ENCODE results near the gene SDC3. TPM values are rescaled to one million over a fixed set of nuclear protein-coding genes. Genes with fewer than 3 reads are reported as not detected.

Gene SDC3
- total RNA-seq, 1 donor from 2014 or later = 0.25 TPM

- intact Hi-C loops (cut with micrococcal nuclease) = no loop called here
Measured at GRCh38 chr1:30890502-30891226, 17.9 kb downstream of the SDC3 start.

- intact Hi-C loops (cut with micrococcal nuclease) = no loop called here
Measured at GRCh38 chr1:30889511-30889910, 19.0 kb downstream of the SDC3 start.

- intact Hi-C loops (cut with micrococcal nuclease) = no loop called here
Measured at GRCh38 chr1:30888975-30889374, 19.6 kb downstream of the SDC3 start.

GRCh38 chr1:30888391-30888790, 20.2 kb downstream of the SDC3 start:
- intact Hi-C loops (cut with micrococcal nuclease) = no loop called here

GRCh38 chr1:30887485-30888315, 20.9 kb downstream of the SDC3 start:
- intact Hi-C loops (cut with micrococcal nuclease) = no loop called here

DNA sequence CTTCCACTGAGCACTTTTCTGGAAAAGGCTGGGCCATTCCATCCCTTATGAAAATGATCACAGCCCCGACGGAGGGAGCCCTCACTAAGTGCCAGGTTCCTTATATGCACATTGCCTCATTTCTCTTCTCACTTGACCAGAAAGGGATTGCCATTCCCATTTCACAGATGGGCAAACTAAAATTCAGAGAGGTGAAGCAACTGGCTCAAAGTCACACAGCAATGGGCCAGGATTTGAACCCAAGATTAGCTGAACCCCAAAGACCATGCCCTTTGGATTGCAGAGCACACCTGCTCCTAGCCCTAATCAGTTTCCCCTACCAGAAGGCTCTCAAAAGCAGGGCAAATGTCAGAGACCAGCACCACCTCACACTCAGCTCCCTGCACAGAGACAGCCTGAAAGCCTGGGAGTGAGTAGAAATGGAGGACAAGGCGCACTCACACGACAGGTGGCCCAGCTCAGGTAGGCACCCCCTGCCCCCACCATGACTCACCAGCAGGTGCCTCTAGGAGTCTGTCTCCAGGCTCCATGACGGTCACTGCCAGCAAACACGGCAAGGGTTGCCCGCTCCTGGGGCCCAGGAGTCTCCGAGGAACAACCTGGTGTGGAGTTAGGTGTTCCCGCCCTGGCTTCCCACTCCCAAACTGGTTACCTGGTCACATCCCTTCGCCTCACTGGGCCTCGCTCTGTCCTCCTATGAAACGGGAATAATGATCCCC, 21.7 kb downstream of the SDC3 start:
- intact Hi-C loops (cut with micrococcal nuclease) = no loop called here

- intact Hi-C loops (cut with micrococcal nuclease) = no loop called here
Measured at GRCh38 chr1:30885570-30886522, 22.7 kb downstream of the SDC3 start.

DNA sequence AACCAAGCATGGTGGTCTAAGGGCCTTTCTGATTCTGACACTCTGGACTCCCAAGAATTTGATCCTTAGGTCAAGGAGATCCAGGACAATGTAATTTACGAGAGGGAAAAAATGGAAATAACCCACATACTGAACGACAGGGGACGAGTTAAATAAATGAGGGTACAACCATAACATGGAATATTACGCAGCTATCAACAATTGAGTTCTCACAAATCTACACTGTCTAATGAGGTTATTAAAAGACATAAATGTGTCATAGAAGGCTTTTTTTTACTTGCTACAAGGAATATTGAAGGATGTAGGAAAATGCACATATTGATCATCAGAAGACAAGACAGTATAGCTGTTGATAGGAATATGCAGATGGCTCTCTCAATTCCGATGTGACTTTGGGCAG, 23.8 kb downstream of the SDC3 start:
- intact Hi-C loops (cut with micrococcal nuclease) = no loop called here

- intact Hi-C loops (cut with micrococcal nuclease) = no loop called here
Measured at GRCh38 chr1:30883389-30884172, 25.0 kb downstream of the SDC3 start.

DNA sequence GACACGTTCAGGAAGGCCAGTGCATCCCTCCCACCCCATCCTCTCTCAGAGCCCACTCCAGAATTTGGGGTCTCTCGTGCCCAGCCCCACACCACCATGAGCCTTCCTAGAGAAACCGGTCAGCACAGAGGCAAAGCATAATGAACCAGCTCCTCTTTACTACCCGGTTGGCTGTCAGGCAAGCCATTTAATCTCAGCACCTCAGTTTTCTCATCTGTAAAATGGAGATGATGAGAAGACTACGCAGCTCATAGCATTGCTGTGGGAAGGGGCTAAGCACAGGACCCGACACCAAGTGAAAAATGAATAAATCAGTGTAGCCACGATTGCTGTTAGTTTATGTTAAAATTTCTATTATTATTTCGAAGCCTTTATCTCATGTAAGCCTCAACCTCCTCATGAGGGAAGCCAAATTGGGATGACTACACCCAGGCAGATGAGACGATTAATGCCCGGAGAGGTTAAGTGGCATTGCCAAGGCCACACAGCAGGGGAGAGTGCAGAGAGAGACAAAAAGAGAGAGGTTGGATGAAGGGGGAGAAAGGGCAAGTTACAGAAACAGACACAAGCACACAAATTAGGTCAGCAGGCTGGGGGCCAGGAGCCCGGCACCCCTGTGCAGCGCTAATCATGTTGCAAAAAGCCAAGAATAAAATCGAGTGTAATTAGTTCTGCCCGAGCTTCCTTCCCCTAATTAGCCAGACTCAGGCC, 25.7 kb downstream of the SDC3 start:
- intact Hi-C loops (cut with micrococcal nuclease) = no loop called here

DNA sequence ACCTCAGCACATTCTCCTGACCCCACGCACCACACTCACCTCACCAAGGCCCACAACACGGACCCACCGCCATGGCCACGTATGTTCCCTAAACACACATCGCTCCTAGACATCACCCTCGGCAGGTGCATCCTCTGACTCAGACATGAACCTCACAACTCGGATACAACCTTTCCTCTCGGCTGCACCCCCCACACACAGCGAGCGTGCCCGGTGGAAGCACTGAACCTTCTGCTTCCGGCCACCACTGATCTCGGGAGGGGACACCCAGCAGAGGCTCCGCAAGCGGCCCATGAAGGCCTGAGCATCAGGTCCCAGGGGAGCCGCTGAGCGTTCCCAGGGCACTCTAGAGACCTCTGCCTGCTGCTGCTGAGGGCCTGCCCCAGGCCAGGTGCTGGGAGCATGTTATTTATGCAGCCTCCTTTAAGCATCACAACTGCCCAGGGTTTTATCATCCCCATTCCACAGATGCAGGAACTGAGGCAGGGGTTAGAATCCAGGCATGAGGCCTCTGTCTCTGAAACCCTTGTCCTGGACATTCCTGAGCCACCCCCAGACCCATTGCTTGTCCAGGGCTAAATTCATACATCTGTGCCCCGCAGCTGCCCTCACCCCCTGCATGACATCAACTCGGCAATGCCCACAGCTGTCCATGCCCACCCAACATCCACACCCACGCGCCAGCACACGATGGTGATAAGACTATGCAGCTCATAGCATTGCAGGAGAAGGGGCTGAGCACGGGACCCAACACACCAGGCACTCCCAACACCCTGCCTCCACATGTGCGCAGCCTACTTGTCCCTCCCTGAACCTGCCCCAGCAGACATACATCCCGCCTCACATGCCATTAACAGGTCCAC, 27.0 kb downstream of the SDC3 start:
- intact Hi-C loops (cut with micrococcal nuclease) = no loop called here

DNA sequence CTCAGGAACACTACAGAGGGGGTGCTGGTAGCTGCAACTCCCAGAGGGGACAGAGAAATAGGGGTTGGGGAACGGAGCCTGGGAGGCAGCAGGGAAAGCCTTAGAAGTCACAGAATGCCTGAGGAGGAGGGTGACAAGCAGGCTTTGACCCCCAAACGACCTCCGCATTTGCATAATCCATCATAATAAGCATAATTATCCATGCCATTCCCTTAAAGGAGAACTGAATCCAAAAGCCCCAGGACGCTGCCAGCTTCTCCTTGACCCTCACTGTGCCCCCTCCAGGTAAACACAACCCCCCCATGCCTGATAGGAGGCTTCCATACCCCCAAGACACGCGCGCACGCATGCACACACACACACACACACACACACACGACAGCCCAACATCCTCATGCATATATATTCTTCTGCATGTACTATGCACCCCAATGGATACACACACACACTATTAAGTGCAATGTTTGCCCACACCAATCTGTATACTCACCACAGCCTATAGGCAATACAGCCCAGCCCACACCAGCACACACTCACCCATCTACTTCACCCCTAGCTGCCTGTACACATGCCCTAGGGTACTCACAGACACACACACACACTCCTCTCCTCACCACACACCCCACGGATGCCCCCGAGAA, 27.8 kb downstream of the SDC3 start:
- intact Hi-C loops (cut with micrococcal nuclease) = no loop called here

DNA sequence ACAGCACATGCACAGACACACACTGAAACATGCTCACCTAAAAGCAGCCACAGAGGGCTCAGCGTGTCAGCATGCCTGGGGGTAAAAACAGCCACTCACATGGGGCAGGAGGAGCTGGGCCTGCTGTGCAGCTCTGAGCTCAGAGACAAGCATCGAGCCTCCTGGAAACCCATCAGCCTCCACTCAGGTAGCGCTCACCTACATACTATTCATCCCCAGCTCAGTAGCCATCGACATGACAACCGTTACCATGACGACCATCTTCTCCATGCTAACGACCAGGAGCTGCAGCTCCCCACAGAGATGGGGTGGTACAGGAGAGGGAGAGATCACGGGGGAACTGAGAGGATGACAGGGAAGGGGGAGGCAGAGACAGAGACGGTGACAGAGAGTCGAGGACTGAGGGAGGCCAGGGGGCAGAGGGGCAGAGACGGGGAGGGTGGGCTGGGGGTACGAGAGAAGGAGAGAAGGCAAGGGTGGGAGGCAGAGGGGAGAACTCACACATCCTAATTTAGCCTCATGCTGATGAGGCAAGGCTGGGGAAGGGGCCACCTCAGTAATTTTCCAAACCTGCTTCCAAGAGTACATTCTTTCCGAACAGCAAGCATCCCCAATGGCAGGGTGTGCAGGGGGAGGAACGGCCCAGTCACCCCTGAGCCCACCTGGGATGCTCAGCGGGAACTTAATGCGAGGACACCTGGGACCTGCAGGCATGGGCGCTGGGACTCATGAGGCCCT, 28.4 kb downstream of the SDC3 start:
- intact Hi-C loops (cut with micrococcal nuclease) = no loop called here

DNA sequence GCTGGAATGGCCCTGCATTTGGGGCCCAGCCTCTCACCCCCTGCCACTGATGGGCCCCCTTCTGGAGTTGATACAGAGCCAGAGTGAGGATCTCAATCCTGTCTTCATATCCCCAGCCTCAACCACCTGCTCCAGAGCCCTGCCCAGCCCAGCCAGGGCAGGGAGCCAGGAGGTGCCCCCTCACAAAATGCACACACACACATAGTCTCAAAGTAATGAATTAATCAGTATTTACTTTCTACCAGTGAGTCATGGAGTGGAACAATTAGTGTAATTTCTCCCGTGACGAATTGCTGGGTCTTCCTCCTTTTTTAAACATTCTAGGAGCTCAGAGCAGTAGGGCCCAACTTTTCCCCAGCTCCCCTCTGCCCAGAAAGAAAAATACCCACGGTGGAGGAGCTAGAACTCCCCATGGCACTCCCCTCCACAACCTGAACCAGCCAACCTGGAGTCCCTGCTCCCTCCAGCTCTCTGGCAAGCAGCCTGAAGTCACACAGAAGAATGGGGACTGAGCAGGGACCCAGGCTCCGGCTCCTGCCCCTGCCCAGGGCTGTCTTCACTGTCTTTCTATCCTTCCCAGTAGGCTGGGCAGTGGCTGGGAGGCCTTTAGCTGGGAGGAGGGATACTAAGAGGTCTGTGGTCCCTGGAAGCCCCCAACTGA, 29.3 kb downstream of the SDC3 start:
- intact Hi-C loops (cut with micrococcal nuclease) = no loop called here

DNA sequence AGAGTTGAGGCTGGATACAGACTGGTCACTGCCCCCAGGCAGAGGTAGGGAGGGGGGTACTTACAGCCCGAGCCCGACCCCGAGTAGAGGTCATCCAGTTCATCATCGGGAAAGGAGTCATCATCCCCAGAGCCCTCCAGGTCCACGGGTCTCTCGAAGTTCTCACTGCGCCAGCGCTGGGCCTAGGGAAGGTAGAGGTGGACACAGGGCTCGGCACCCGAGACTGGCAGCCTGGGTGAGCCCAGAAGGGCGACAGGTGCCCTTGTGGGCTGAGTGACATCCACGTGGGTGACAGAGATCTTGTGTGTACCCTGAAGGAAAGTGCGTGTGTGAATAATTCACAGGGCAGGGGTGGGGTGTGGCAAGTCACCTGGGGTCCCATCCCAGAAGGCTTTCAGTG, 30.0 kb downstream of the SDC3 start:
- intact Hi-C loops (cut with micrococcal nuclease) = no loop called here

DNA sequence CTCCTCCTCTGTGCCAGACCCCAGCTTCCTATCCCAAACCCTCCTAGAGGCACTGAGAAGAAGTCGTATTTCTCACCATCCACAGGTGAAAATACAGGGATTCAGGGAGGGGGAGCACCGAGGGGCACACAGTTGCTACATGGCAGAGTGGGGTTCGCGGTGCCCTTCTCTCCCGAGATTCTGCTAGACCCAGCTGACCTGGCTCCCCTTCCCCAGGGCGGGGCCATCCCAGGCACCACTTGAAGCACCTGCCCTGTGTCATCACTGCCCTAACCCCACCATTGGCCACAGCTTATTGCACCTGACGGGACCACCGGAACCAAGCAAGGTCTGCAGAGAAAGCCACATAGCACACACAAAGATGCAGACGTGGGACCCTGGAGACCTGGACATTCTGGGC, 30.5 kb downstream of the SDC3 start:
- intact Hi-C loops (cut with micrococcal nuclease) = no loop called here
